Measurements from ENCODE around the gene ERBB4. TPM values are rescaled to one million over a fixed set of nuclear protein-coding genes. Genes with fewer than 3 reads are reported as not detected.
A peak's percentile ranks its signal among the peaks of the same experiment; 100 is the strongest.

The ERBB4 gene
- total RNA-seq, 1 experiment from 2014 or later, result 0.04 TPM

DNA sequence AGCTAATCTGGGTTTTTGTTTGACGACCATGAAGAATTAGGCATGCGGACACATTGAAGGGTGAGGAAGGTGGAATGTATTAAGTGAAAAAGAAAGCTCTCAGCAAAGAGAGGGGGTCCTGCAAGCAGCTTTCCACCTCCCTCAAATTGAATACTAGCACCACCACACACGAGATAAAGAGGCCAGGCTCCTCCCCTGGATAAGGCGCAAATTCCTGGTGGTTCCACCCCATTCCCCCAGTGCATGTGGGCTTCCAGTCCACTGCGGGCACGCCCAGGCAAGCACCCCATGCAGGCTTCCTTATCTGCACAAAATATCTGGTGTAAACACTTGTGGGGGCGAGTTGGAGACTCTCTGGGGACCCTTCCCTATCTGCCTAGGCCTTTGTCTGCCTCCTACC is 1124.9 kb downstream of the ERBB4 start:
- no peak overlapping the region for H3K4me3 Mint-ChIP-seq
- H3K36me3 Mint-ChIP-seq (ENCODE audit: insufficient read depth in 1 of 3, low read depth in 3 of 3), result peaks cover 0 to 10% (median 0%) of the 10 kb centered on the region in 3 experiments; a peak in 3 of 7 replicates
- no peak overlapping the region for H2BK120ac ChIP-seq (ENCODE audit: low read depth, low read length, poor library complexity, severe bottlenecking)
- no peaks in the 10 kb centered on the region for H3K27me3 Mint-ChIP-seq (ENCODE audit: low read depth)
- no peaks in the 10 kb centered on the region for H3K27me3 ChIP-seq (ENCODE audit: insufficient read depth, low read length)
- 0 out of 4 replicates have a peak, but pooled peaks cover 0 to 4% of the 10 kb centered on the region in 2 experiments for H3K4me1 Mint-ChIP-seq
- H4K8ac ChIP-seq (replicated peaks; ENCODE audit: insufficient read length, low read depth, low read length), result no peak overlapping the region
- no peak overlapping the region for H2AK5ac ChIP-seq (ENCODE audit: insufficient read length, low read length)
- no peak overlapping the region for H3K14ac ChIP-seq (ENCODE audit: insufficient read depth, low read length)
- no peak overlapping the region for H3T11ph ChIP-seq (ENCODE audit: low read length)
- no peak overlapping the region for H2BK20ac ChIP-seq (ENCODE audit: low read depth, low read length, poor library complexity, severe bottlenecking)
- no peak overlapping the region for H4K5ac ChIP-seq (ENCODE audit: insufficient read length, low read depth, low read length)
- H3K9me3 Mint-ChIP-seq, result peaks cover 6 to 8% of the 10 kb centered on the region in 2 experiments; a peak in 4 of 5 replicates
- H3K79me1 ChIP-seq (ENCODE audit: insufficient read depth, low read depth, low read length, poor library complexity, severe bottlenecking), result no peaks in the 10 kb centered on the region
- H4K91ac ChIP-seq (ENCODE audit: insufficient read length, low read depth, low read length), result no peak overlapping the region
- no peak overlapping the region for H2AFZ ChIP-seq (ENCODE audit: low read length)
- H2BK12ac ChIP-seq (ENCODE audit: insufficient read length, low read depth, low read length), result no peak overlapping the region
- no peak overlapping the region for H3K9ac ChIP-seq (ENCODE audit: extremely low read depth, insufficient read length, low read length)
- no peak for DNase-seq
- H3K56ac ChIP-seq (ENCODE audit: insufficient read length, low read depth, low read length), result no peak overlapping the region
- H3K18ac ChIP-seq (ENCODE audit: insufficient read length, low read depth, low read length), result no peak overlapping the region
- peak overlapping the region in 1 of 3 experiments; percentile 77; a peak in 2 of 7 replicates for H3K27ac Mint-ChIP-seq
- H2BK5ac ChIP-seq (ENCODE audit: insufficient read length, low read length), result no peak overlapping the region
- TF ChIP-seq, protein P1, sequence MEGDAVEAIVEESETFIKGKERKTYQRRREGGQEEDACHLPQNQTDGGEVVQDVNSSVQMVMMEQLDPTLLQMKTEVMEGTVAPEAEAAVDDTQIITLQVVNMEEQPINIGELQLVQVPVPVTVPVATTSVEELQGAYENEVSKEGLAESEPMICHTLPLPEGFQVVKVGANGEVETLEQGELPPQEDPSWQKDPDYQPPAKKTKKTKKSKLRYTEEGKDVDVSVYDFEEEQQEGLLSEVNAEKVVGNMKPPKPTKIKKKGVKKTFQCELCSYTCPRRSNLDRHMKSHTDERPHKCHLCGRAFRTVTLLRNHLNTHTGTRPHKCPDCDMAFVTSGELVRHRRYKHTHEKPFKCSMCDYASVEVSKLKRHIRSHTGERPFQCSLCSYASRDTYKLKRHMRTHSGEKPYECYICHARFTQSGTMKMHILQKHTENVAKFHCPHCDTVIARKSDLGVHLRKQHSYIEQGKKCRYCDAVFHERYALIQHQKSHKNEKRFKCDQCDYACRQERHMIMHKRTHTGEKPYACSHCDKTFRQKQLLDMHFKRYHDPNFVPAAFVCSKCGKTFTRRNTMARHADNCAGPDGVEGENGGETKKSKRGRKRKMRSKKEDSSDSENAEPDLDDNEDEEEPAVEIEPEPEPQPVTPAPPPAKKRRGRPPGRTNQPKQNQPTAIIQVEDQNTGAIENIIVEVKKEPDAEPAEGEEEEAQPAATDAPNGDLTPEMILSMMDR (conservative IDR thresholded peaks at IDR 0.05), result no peak
- no peak overlapping the region for H3K4me2 ChIP-seq (ENCODE audit: insufficient read depth, insufficient read length, low read length)
- WGBS (ENCODE audit: extremely low coverage, insufficient read length, low lambda C conversion rate), result no CpG with 5 or more reads among the region's 7 CpGs
- no peak overlapping the region for H3K23ac ChIP-seq (ENCODE audit: insufficient read length, low read depth, low read length)
- H3K9me3 ChIP-seq (ENCODE audit: control insufficient read depth, low read depth, low read length), result no peaks in the 10 kb centered on the region
- no peaks in the 10 kb centered on the region for H4K20me1 ChIP-seq (ENCODE audit: control insufficient read depth, insufficient read depth, insufficient read length)
- no peak overlapping the region for H3K27ac ChIP-seq (ENCODE audit: insufficient read length, low read depth, low read length)
- H3K23me2 ChIP-seq (ENCODE audit: insufficient read length, low read depth, low read length, poor library complexity, severe bottlenecking), result no peaks in the 10 kb centered on the region
- H2BK15ac ChIP-seq (ENCODE audit: low read depth, low read length), result no peak overlapping the region
- no peaks in the 10 kb centered on the region for H3K4me1 ChIP-seq (ENCODE audit: insufficient read depth, low read length)
- H3K4ac ChIP-seq (ENCODE audit: low read depth, low read length), result no peak overlapping the region
- H3K79me2 ChIP-seq (ENCODE audit: insufficient read depth, low read length), result no peaks in the 10 kb centered on the region

Data from H9 (cell line).